Measurements from ENCODE around the gene RPRD2. TPM values are rescaled to one million over a fixed set of nuclear protein-coding genes. Genes with fewer than 3 reads are reported as not detected.
"Not testable (repeated sequence)": the region's sequence is repeated elsewhere in the genome, so short reads cannot be mapped to it uniquely, and the experiment has no call there.

Gene RPRD2
- total RNA-seq, 1 donor from 2014 or later: 17.6 TPM

- DNase-seq (ENCODE audit: extremely low read depth, low read depth, low spot score): no peak
These were observed 24.3 kb downstream of the RPRD2 start for GRCh38 chr1:150388241-150388640.

GRCh38 chr1:150389650-150390049 lies 25.7 kb downstream of the RPRD2 start:
- no peak for DNase-seq (ENCODE audit: extremely low read depth, low read depth, low spot score)

- DNase-seq (ENCODE audit: extremely low read depth, low read depth, low spot score): no peak
These were observed 28.7 kb downstream of the RPRD2 start for GRCh38 chr1:150392627-150393026.

- not testable (repeated sequence) for DNase-seq (ENCODE audit: extremely low read depth, low read depth, low spot score)
These were observed 31.2 kb downstream of the RPRD2 start for GRCh38 chr1:150395115-150395514.

- DNase-seq (ENCODE audit: extremely low read depth, low read depth, low spot score): no peak
These were observed 33.6 kb downstream of the RPRD2 start for GRCh38 chr1:150397392-150398032.

GRCh38 chr1:150404465-150404864 lies 40.5 kb downstream of the RPRD2 start:
- no peak for DNase-seq (ENCODE audit: extremely low read depth, low read depth, low spot score)

GRCh38 chr1:150405660-150406059 lies 41.7 kb downstream of the RPRD2 start:
- no peak for DNase-seq (ENCODE audit: extremely low read depth, low read depth, low spot score)

GRCh38 chr1:150406483-150406882 lies 42.5 kb downstream of the RPRD2 start:
- no peak for DNase-seq (ENCODE audit: extremely low read depth, low read depth, low spot score)

- no peak for DNase-seq (ENCODE audit: extremely low read depth, low read depth, low spot score)
These were observed 43.4 kb downstream of the RPRD2 start for GRCh38 chr1:150407330-150407729.

GRCh38 chr1:150408800-150409199 lies 44.9 kb downstream of the RPRD2 start:
- no peak for DNase-seq (ENCODE audit: extremely low read depth, low read depth, low spot score)

- no peak for DNase-seq (ENCODE audit: extremely low read depth, low read depth, low spot score)
These were observed 45.8 kb downstream of the RPRD2 start for GRCh38 chr1:150409504-150410362.

- no peak for DNase-seq (ENCODE audit: extremely low read depth, low read depth, low spot score)
These were observed 46.7 kb downstream of the RPRD2 start for GRCh38 chr1:150410582-150411101.

GRCh38 chr1:150414592-150414991 lies 50.6 kb downstream of the RPRD2 start:
- no peak for DNase-seq (ENCODE audit: extremely low read depth, low read depth, low spot score)

- DNase-seq (ENCODE audit: extremely low read depth, low read depth, low spot score): no peak
These were observed 51.9 kb downstream of the RPRD2 start for GRCh38 chr1:150415800-150416199.

GRCh38 chr1:150420560-150421265 lies 56.8 kb downstream of the RPRD2 start:
- DNase-seq (ENCODE audit: extremely low read depth, low read depth, low spot score): no peak

GRCh38 chr1:150422541-150422940 lies 58.6 kb downstream of the RPRD2 start:
- DNase-seq (ENCODE audit: extremely low read depth, low read depth, low spot score): no peak

GRCh38 chr1:150429805-150430204 lies 65.9 kb downstream of the RPRD2 start:
- DNase-seq (ENCODE audit: extremely low read depth, low read depth, low spot score): no peak

GRCh38 chr1:150441121-150441520 lies 77.2 kb downstream of the RPRD2 start:
- DNase-seq (ENCODE audit: extremely low read depth, low read depth, low spot score): no peak

GRCh38 chr1:150444232-150444631 lies 80.3 kb downstream of the RPRD2 start:
- DNase-seq (ENCODE audit: extremely low read depth, low read depth, low spot score): no peak

- no peak for DNase-seq (ENCODE audit: extremely low read depth, low read depth, low spot score)
These were observed 92.2 kb downstream of the RPRD2 start for GRCh38 chr1:150456146-150456647.

- DNase-seq (ENCODE audit: extremely low read depth, low read depth, low spot score): no peak
These were observed 100.5 kb downstream of the RPRD2 start for GRCh38 chr1:150464422-150464826.
